A673 (cell line): ENCODE data around the gene ST6GALNAC5. TPM values are rescaled to one million over a fixed set of nuclear protein-coding genes. Genes with fewer than 3 reads are reported as not detected.

Source experiments
- BruUV-seq: library from RNA; stranded (reverse); fragments of 400-500 nt; replicated peaks from 2 replicates; lab custom pipeline; 2021; lab: Mats Ljungman, UMichigan
- CTCF ChIA-PET: fragments of 300-600 bp; sonication (Branson Sonifier 250); formaldehyde crosslinking; loops from one replicate; lab custom pipeline; 2022; ENCODE audit warnings: antibody characterized with exemption; lab: Charles Lee
- POLR2A ChIA-PET: fragments of 300-600 bp; sonication (Branson Sonifier 250); formaldehyde crosslinking; loops from one replicate; lab custom pipeline; 2022; ENCODE audit warnings: antibody characterized with exemption; ENCODE audit not compliant: low non-redundant PET; lab: Charles Lee
- DNase-seq: peaks from one replicate; pipeline ENCODE4 v3.0.0-alpha.2; 2015; ENCODE audit warnings: low spot score
- H3K27ac ChIP-seq: fragments of 200-600 bp; sonication (generic); 2 replicates; pipeline ENCODE4 v1.5.1; 2016; ENCODE audit warnings: mixed run types, low read depth, mild to moderate bottlenecking, mixed read lengths, antibody characterized with exemption, low read length; ENCODE audit not compliant: poor library complexity, severe bottlenecking
- H3K27me3 ChIP-seq: fragments of 200-600 bp; sonication (generic); replicated peaks from 2 replicates; pipeline ENCODE4 v1.6.1; 2017; ENCODE audit warnings: mixed run types, low read depth, mild to moderate bottlenecking, mixed read lengths, antibody characterized with exemption, low read length; ENCODE audit not compliant: insufficient read depth, poor library complexity
- H3K36me3 ChIP-seq: fragments of 200-600 bp; sonication (generic); 2 replicates; pipeline ENCODE4 v1.6.1; 2016; ENCODE audit warnings: mixed run types, mild to moderate bottlenecking, mixed read lengths, antibody characterized with exemption, low read length; ENCODE audit not compliant: insufficient read depth, poor library complexity, severe bottlenecking
- H3K4me1 ChIP-seq: fragments of 200-600 bp; sonication (generic); 2 replicates; pipeline ENCODE4 v1.6.1; 2017; ENCODE audit warnings: mixed run types, mild to moderate bottlenecking, mixed read lengths, antibody characterized with exemption, low read length; ENCODE audit not compliant: insufficient read depth, poor library complexity, severe bottlenecking
- H3K4me3 ChIP-seq: fragments of 200-600 bp; sonication (generic); 2 replicates; pipeline ENCODE4 v1.5.1; 2016; ENCODE audit warnings: low read depth, mixed run types, mild to moderate bottlenecking, mixed read lengths, low read length; ENCODE audit not compliant: poor library complexity, severe bottlenecking
- H3K9me3 ChIP-seq: fragments of 200-600 bp; sonication (generic); 2 replicates; pipeline ENCODE4 v1.6.1; 2016; ENCODE audit warnings: mixed run types, low read depth, mild to moderate bottlenecking, mixed read lengths, antibody characterized with exemption, low read length; ENCODE audit not compliant: poor library complexity, severe bottlenecking
- EZH2 ChIP-seq: fragments of 200-600 bp; sonication (generic); IDR thresholded peaks from 2 replicates; pipeline ENCODE4 v1.6.1; 2017; ENCODE audit warnings: borderline replicate concordance, low read depth, mild to moderate bottlenecking, mixed read lengths, antibody characterized with exemption, low read length; ENCODE audit not compliant: poor library complexity, severe bottlenecking
- intact Hi-C: fragments of 100-400 bp; cut with micrococcal nuclease; formaldehyde crosslinking; loops from one replicate; pipeline ENCODE4 v1.10.0; 2022; ENCODE audit not compliant: unreplicated experiment
- total RNA-seq: library from RNA; stranded (reverse); gene quantifications from 2 replicates; pipeline ENCODE4 v1.2.3, GENCODE V29; 2021
- TF ChIP-seq, protein P1 (sequence below): fragments of 300-800, 200-600 bp; sonication (generic); conservative IDR thresholded peaks from 2 replicates; pipeline ENCODE4 v1.5.1; 2017; ENCODE audit warnings: low read depth, mild to moderate bottlenecking, antibody characterized with exemption, low read length, moderate library complexity, mixed read lengths

Gene ST6GALNAC5
- total RNA-seq, 1 experiment from 2014 or later, result not detected

DNA sequence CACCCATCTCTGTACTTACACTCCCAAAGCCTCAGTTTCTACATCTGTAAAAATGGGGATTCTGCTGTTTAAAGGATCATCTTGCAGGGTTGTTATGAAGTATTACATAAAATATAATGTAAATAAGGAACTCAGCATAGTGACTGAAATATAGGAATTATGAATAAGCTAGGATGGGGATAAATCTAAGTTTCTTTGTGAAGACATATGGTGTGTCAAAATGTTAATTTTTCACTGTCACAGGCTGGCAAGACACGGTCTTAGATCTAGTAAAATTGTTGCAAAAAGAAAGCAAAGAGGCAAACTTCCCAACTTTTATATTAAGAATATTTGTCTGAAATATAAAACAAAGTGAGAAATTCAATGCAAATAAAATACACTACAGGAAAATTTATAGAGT, 42.0 kb downstream of the ST6GALNAC5 start:
- ChIA-PET POLR2A (no interaction called here), CTCF (no interaction called here)
- TF ChIP-seq EZH2, result no peak
- TF ChIP-seq, protein P1, sequence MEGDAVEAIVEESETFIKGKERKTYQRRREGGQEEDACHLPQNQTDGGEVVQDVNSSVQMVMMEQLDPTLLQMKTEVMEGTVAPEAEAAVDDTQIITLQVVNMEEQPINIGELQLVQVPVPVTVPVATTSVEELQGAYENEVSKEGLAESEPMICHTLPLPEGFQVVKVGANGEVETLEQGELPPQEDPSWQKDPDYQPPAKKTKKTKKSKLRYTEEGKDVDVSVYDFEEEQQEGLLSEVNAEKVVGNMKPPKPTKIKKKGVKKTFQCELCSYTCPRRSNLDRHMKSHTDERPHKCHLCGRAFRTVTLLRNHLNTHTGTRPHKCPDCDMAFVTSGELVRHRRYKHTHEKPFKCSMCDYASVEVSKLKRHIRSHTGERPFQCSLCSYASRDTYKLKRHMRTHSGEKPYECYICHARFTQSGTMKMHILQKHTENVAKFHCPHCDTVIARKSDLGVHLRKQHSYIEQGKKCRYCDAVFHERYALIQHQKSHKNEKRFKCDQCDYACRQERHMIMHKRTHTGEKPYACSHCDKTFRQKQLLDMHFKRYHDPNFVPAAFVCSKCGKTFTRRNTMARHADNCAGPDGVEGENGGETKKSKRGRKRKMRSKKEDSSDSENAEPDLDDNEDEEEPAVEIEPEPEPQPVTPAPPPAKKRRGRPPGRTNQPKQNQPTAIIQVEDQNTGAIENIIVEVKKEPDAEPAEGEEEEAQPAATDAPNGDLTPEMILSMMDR, result no peak
- peaks cover 6% of the 10 kb centered on the region for H3K27me3 ChIP-seq
- no TSS peak for BruUV-seq
- intact Hi-C loops, result loop anchor here (10.0 kb wide), 1 partner anchor 215 kb away; no protein-coding TSS in a partner anchor
- H3K36me3 ChIP-seq, result no peaks in the 10 kb centered on the region
- no peak overlapping the region for H3K27ac ChIP-seq
- no peaks in the 10 kb centered on the region for H3K4me1 ChIP-seq
- no peak for DNase-seq
- H3K4me3 ChIP-seq, result no peak overlapping the region
- no peaks in the 10 kb centered on the region for H3K9me3 ChIP-seq

DNA sequence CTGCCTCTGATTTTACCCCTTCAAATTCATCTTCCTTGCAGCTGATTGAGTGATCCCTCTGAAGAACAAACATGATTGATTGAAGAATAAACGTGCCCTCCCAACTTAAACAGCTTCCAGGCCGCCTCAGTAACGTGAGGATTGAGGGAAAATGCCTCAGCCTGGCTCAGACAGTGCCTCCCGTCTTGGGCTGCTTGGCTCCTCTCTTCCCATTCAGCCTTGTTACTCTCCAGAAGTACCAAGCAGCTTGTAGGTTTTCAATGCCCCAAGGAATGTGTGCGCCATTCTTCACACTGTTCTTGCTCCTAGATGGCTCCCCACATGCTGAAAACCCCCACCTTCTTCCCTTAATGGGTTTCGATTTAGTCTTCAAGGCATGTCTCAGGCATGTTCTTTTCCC, 51.8 kb downstream of the ST6GALNAC5 start:
- Histone ChIP-seq H3K36me3 (no peaks in the 10 kb centered on the region), H3K27ac (no peak overlapping the region), H3K27me3 (peaks cover 18% of the 10 kb centered on the region), H3K4me3 (no peak overlapping the region), H3K4me1 (no peaks in the 10 kb centered on the region), H3K9me3 (no peaks in the 10 kb centered on the region)
- intact Hi-C loops, result no loop called here
- ChIA-PET POLR2A (no interaction called here), CTCF (no interaction called here)
- DNase-seq, result no peak
- no TSS peak for BruUV-seq
- TF ChIP-seq, protein P1, result no peak
- no peak for TF ChIP-seq EZH2

DNA sequence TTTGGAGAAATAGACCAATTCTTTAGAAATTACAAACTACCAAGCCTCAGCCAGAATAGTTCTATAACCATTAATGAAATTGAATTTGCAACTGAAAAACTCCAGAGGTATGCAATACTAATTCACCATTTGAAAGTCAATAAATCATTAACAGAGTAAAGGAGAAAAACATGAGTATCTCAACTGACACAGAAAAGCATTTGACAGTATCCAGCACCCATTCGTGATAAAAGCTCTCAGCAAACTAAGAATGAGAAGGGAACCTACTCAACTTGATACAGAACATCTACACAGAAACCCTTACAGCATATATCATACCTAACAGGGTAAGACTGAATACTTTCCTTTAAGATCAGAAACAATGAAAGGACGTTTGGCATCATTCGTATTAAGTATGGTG, 54.3 kb downstream of the ST6GALNAC5 start:
- intact Hi-C loops, result no loop called here
- no peaks in the 10 kb centered on the region for H3K4me1 ChIP-seq
- no peak overlapping the region for H3K4me3 ChIP-seq
- no TSS peak for BruUV-seq
- H3K27ac ChIP-seq, result no peak overlapping the region
- no peaks in the 10 kb centered on the region for H3K9me3 ChIP-seq
- POLR2A ChIA-PET, result no interaction called here
- CTCF ChIA-PET, result no interaction called here
- DNase-seq, result no peak
- TF ChIP-seq, protein P1, result no peak
- TF ChIP-seq EZH2, result no peak
- H3K36me3 ChIP-seq, result no peaks in the 10 kb centered on the region
- H3K27me3 ChIP-seq, result peaks cover 27% of the 10 kb centered on the region
